H1 (cell line): ENCODE measurements around the gene CARD18. TPM values are rescaled to one million over a fixed set of nuclear protein-coding genes. Genes with fewer than 3 reads are reported as not detected.

Experiments used
- CTCF ChIA-PET: fragments of 300-600 bp; sonication (Branson Sonifier 250); formaldehyde crosslinking; loops from one replicate; lab custom pipeline; 2021; ENCODE audit not compliant: partially characterized antibody; lab: Charles Lee
- POLR2A ChIA-PET: fragments of 300-600 bp; sonication (Branson Sonifier 250); formaldehyde crosslinking; loops from one replicate; lab custom pipeline; 2021; ENCODE audit warnings: inconsistent platforms; ENCODE audit not compliant: partially characterized antibody; lab: Charles Lee
- DNase-seq, 2 experiments: peaks; one replicate each; pipeline versions ENCODE4 v3.0.0 to v3.0.0-alpha.2; 2010 to 2022; ENCODE audit warnings: low spot score in 2 of 2, low read depth in 1 of 2, mixed read lengths in 1 of 2
- FAIRE-seq: peaks from 2 replicates; lab custom pipeline; 2011; peaks lifted over from hg19 to GRCh38; lab: Jason Lieb, UNC
- H2AFZ ChIP-seq: 2 replicates; pipeline ENCODE4 v1.8.1; 2012; ENCODE audit warnings: low read length, inconsistent platforms
- H2AK5ac ChIP-seq: 2 replicates; pipeline ENCODE4 v1.6.1; 2013; ENCODE audit warnings: low read depth, low read length
- H2BK120ac ChIP-seq: replicated peaks from 2 replicates; pipeline ENCODE3; 2013; ENCODE audit warnings: low read depth, low read length, inconsistent platforms
- H2BK12ac ChIP-seq: 2 replicates; pipeline ENCODE4 v1.6.1; 2013; ENCODE audit warnings: low read depth, low read length
- H2BK15ac ChIP-seq: 2 replicates; pipeline ENCODE4 v1.6.1; 2013; ENCODE audit warnings: low read length
- H2BK20ac ChIP-seq: 2 replicates; pipeline ENCODE4 v1.6.1; 2013; ENCODE audit warnings: low read length
- H2BK5ac ChIP-seq: 2 replicates; pipeline ENCODE4 v1.6.1; 2013; ENCODE audit warnings: low read depth, low read length
- H3K14ac ChIP-seq: 2 replicates; pipeline ENCODE4 v1.6.1; 2013; ENCODE audit warnings: inconsistent platforms; ENCODE audit not compliant: insufficient read length
- H3K18ac ChIP-seq: 2 replicates; pipeline ENCODE4 v1.6.1; 2013; ENCODE audit warnings: low read length; ENCODE audit errors: extremely low read depth
- H3K23ac ChIP-seq: 2 replicates; pipeline ENCODE4 v1.6.1; 2013; ENCODE audit warnings: inconsistent platforms; ENCODE audit not compliant: insufficient read length
- H3K23me2 ChIP-seq: 2 replicates; pipeline ENCODE4 v1.6.1; 2013; ENCODE audit warnings: low read depth, low read length
- H3K27ac ChIP-seq: 2 replicates; pipeline ENCODE4 v1.6.1; 2011; ENCODE audit warnings: low read depth, low read length, inconsistent platforms
- H3K27me3 ChIP-seq, 4 experiments: replicated peaks in 1 of 4; 1 replicate in 1 of 4; 2 replicates in 3 of 4; pipeline versions ENCODE4 v1.6.1 to v1.8.1; 2011 to 2013; ENCODE audit warnings: low read length in 3 of 4, mild to moderate bottlenecking in 3 of 4, inconsistent platforms in 2 of 4, mixed read lengths in 2 of 4, moderate library complexity in 1 of 4; ENCODE audit not compliant: control insufficient read depth in 3 of 4, insufficient read depth in 3 of 4; ENCODE audit errors: extremely low read depth in 1 of 4
- H3K36me3 ChIP-seq, 4 experiments: 2 replicates each; pipeline versions ENCODE4 v1.6.1 to v1.8.1; 2011 to 2013; ENCODE audit warnings: mild to moderate bottlenecking in 4 of 4, low read length in 3 of 4, moderate library complexity in 2 of 4, control low read depth in 1 of 4, inconsistent platforms in 1 of 4; ENCODE audit not compliant: insufficient read depth in 4 of 4, control insufficient read depth in 2 of 4
- H3K4ac ChIP-seq: replicated peaks from 2 replicates; pipeline ENCODE3; 2013; ENCODE audit warnings: low read length, low read depth, mixed read lengths, inconsistent platforms; ENCODE audit not compliant: insufficient read length
- H3K4me1 ChIP-seq, 4 experiments: replicated peaks in 1 of 4; 1 replicate in 1 of 4; 2 replicates in 3 of 4; pipeline versions ENCODE4 v1.6.1 to v1.8.1; 2011 to 2013; ENCODE audit warnings: low read length in 3 of 4, inconsistent platforms in 2 of 4, mixed read lengths in 1 of 4; ENCODE audit not compliant: insufficient read depth in 4 of 4, control insufficient read depth in 3 of 4
- H3K4me2 ChIP-seq, 2 experiments: 2 replicates each; pipeline versions ENCODE4 v1.6.1 to v1.8.1; 2011 to 2013; ENCODE audit warnings: low read depth in 2 of 2, low read length in 2 of 2, control low read depth in 1 of 2, inconsistent platforms in 1 of 2, mild to moderate bottlenecking in 1 of 2; ENCODE audit not compliant: insufficient read depth in 1 of 2
- H3K4me3 ChIP-seq, 4 experiments: fragments of 200-600, 300-600 bp in 1 of 4; sonication (generic), shearing (Covaris generic), sonication (Bioruptor Twin) in 1 of 4; 2 replicates each; pipeline versions ENCODE4 v1.5.1 to v1.8.1; 2011 to 2016; ENCODE audit warnings: low read length in 4 of 4, low read depth in 3 of 4, control low read depth in 2 of 4, inconsistent platforms in 2 of 4, mild to moderate bottlenecking in 2 of 4, mixed read lengths in 1 of 4, moderate library complexity in 1 of 4; ENCODE audit not compliant: insufficient read depth in 2 of 4; ENCODE audit errors: extremely low read depth in 1 of 4
- H3K56ac ChIP-seq: replicated peaks from 2 replicates; pipeline ENCODE3; 2013; ENCODE audit warnings: low read depth, mild to moderate bottlenecking, mixed read lengths, low read length, inconsistent platforms; ENCODE audit not compliant: insufficient read length
- H3K79me1 ChIP-seq: 2 replicates; pipeline ENCODE4 v1.6.1; 2013; ENCODE audit warnings: low read depth, low read length, control low read depth
- H3K79me2 ChIP-seq, 2 experiments: 2 replicates each; pipeline versions ENCODE4 v1.6.1 to v1.8.1; 2012 to 2013; ENCODE audit warnings: low read length in 2 of 2, mild to moderate bottlenecking in 2 of 2, inconsistent platforms in 1 of 2; ENCODE audit not compliant: insufficient read depth in 2 of 2, control insufficient read depth in 1 of 2
- H3K9ac ChIP-seq, 4 experiments: replicated peaks in 1 of 4; 1 replicate in 1 of 4; 2 replicates in 3 of 4; pipeline versions ENCODE4 v1.6.1 to v1.8.1; 2011 to 2013; ENCODE audit warnings: low read depth in 3 of 4, low read length in 3 of 4, control low read depth in 2 of 4, mild to moderate bottlenecking in 2 of 4, moderate library complexity in 2 of 4, inconsistent platforms in 1 of 4; ENCODE audit errors: extremely low read depth in 1 of 4
- H3K9me3 ChIP-seq, 2 experiments: 2 replicates each; pipeline versions ENCODE4 v1.6.1 to v1.8.1; 2012 to 2013; ENCODE audit warnings: mild to moderate bottlenecking in 2 of 2, moderate library complexity in 2 of 2, control low read depth in 1 of 2, inconsistent platforms in 1 of 2, low read depth in 1 of 2, low read length in 1 of 2, mixed read lengths in 1 of 2; ENCODE audit not compliant: insufficient read depth in 2 of 2
- H4K20me1 ChIP-seq, 2 experiments: replicated peaks in 1 of 2; 2 replicates each; pipeline versions ENCODE3 to v1.8.1; 2011 to 2013; ENCODE audit warnings: inconsistent platforms in 2 of 2, low read length in 2 of 2, mild to moderate bottlenecking in 1 of 2; ENCODE audit not compliant: insufficient read depth in 2 of 2, control insufficient read depth in 1 of 2
- H4K5ac ChIP-seq: 2 replicates; pipeline ENCODE4 v1.6.1; 2013; ENCODE audit warnings: low read length, low read depth, mixed read lengths, inconsistent platforms; ENCODE audit not compliant: insufficient read length
- H4K8ac ChIP-seq: 2 replicates; pipeline ENCODE4 v1.8.0; 2013; ENCODE audit warnings: mild to moderate bottlenecking, moderate library complexity, low read length, inconsistent platforms; ENCODE audit not compliant: insufficient read depth; ENCODE audit errors: extremely low read depth
- H4K91ac ChIP-seq: replicated peaks from 2 replicates; pipeline ENCODE3; 2013; ENCODE audit warnings: low read length, mixed read lengths, inconsistent platforms; ENCODE audit not compliant: insufficient read length
- HDAC6 ChIP-seq: IDR thresholded peaks from one replicate; pipeline ENCODE4 v1.7.1; 2012; ENCODE audit warnings: low read depth, mild to moderate bottlenecking, inconsistent platforms, low read length, moderate library complexity
- JUN ChIP-seq: IDR thresholded peaks from 2 replicates; pipeline ENCODE4 v1.6.1; 2011; ENCODE audit warnings: low read depth, mild to moderate bottlenecking, improper control_type of control experiment, low read length
- JUND ChIP-seq: IDR thresholded peaks from 2 replicates; pipeline ENCODE4 v1.6.1; 2011; ENCODE audit warnings: mild to moderate bottlenecking, improper control_type of control experiment, low read length
- NANOG ChIP-seq: IDR thresholded peaks from 2 replicates; pipeline ENCODE4 v1.6.1; 2011; ENCODE audit warnings: low read length, low read depth, mild to moderate bottlenecking, inconsistent platforms; ENCODE audit not compliant: insufficient read depth, poor library complexity, severe bottlenecking
- WGBS, 2 experiments: shearing (Covaris generic) in 1 of 2; methylation state at CpG; one replicate each; pipeline versions ENCODE4 v1.1.6 to v1.1.7; 2013 to 2015; ENCODE audit warnings: low lambda C conversion rate in 2 of 2, mixed read lengths in 2 of 2, inconsistent platforms in 1 of 2, low coverage in 1 of 2, missing lambda C conversion rate in 1 of 2; ENCODE audit not compliant: insufficient replicate concordance in 2 of 2, insufficient coverage in 1 of 2, insufficient read length in 1 of 2; ENCODE audit errors: extremely low coverage in 1 of 2, missing lambda C conversion rate in 1 of 2; 5-methylcytosine and 5-hydroxymethylcytosine counted together
- polyA plus RNA-seq, 7 experiments: library from polyadenylated mRNA; depleted of rRNA in 3 of 7; stranded (reverse) in 5 of 7; unstranded in 2 of 7; fragments of >200 nt in 5 of 7; fragments of 200-250 nt in 2 of 7; gene quantifications; 1 replicate in 5 of 7; 2 replicates in 1 of 7; 4 replicates in 1 of 7; pipeline versions ENCODE4 v1.2.1 to v1.2.3, GENCODE V29; 2011 to 2013; ENCODE audit warnings: missing spikeins in 2 of 7, mixed read lengths in 2 of 7
- total RNA-seq: library from RNA; stranded (reverse); fragmentation: NEBNext Ultra II Directional; extraction: Animal tissue kit (Norgen Biotek cat#: 25700); gene quantifications from 2 replicates; pipeline ENCODE4 v1.2.1, GENCODE V29; 2021

Gene CARD18
- total and polyA plus RNA-seq, 2 of the 8 experiments (the other 6 are each of a cell fraction or from before 2014, with no cell fraction given): not detected

- TF ChIP-seq HDAC6 (no peak), JUND (no peak), NANOG (no peak), JUN (no peak)
- no peak overlapping the region for H3K56ac ChIP-seq
- no peak overlapping the region for H3K9ac ChIP-seq
- H3K9me3 ChIP-seq: peaks cover 0 to 4% of the 10 kb centered on the region in 2 experiments; a peak in 1 of 4 replicates
- FAIRE-seq (no peak), DNase-seq (no peak)
- no peak overlapping the region for H4K5ac ChIP-seq
- H3K14ac ChIP-seq: no peak overlapping the region
- POLR2A ChIA-PET: no interaction called here
- H2BK120ac ChIP-seq: no peak overlapping the region
- no peaks in the 10 kb centered on the region for H3K79me1 ChIP-seq
- peaks cover 0 to 4% (median 0%) of the 10 kb centered on the region in 4 experiments; a peak in 1 of 7 replicates for H3K4me1 ChIP-seq
- H3K23ac ChIP-seq: no peak overlapping the region
- no peaks in the 10 kb centered on the region for H3K79me2 ChIP-seq
- H2AFZ ChIP-seq: no peak overlapping the region
- no peak overlapping the region for H3K4ac ChIP-seq
- no peak overlapping the region for H2BK20ac ChIP-seq
- H3K27ac ChIP-seq: no peak overlapping the region
- no peak overlapping the region for H2BK12ac ChIP-seq
- H4K20me1 ChIP-seq: no peaks in the 10 kb centered on the region
- CTCF ChIA-PET: no interaction called here
- H2AK5ac ChIP-seq: no peak overlapping the region
- no peak overlapping the region for H3K4me2 ChIP-seq
- no peak overlapping the region for H4K8ac ChIP-seq
- no peak overlapping the region for H2BK15ac ChIP-seq
- H2BK5ac ChIP-seq: no peak overlapping the region
- H3K4me3 ChIP-seq: no peak overlapping the region
- WGBS, 2 experiments: 78% methylated on average over 7 of the region's 7 CpGs; no CpG with 5 or more reads in 1 of the 2 experiments
- no peaks in the 10 kb centered on the region for H3K23me2 ChIP-seq
- H3K18ac ChIP-seq: no peak overlapping the region
- H4K91ac ChIP-seq: no peak overlapping the region
- H3K27me3 ChIP-seq: no peaks in the 10 kb centered on the region
- no peaks in the 10 kb centered on the region for H3K36me3 ChIP-seq
Observed at GRCh38 chr11:105100206-105100605, 39.4 kb downstream of the CARD18 start.
